Brain microvascular endothelial cell (primary cell): ENCODE results near the gene UFSP2.

Source experiments
- DNase-seq: peaks from one replicate; pipeline ENCODE4 v3.0.0-alpha.2; 2020
- H3K27ac ChIP-seq: fragments of 250-450 bp; sonication (Bioruptor Pico); 2 replicates; pipeline ENCODE4 v1.5.1; 2020; ENCODE audit warnings: mild to moderate bottlenecking, moderate library complexity
- H3K27me3 ChIP-seq: fragments of 250-450 bp; sonication (Bioruptor Pico); replicated peaks from 2 replicates; pipeline ENCODE4 v1.5.1; 2020; ENCODE audit warnings: mild to moderate bottlenecking
- H3K36me3 ChIP-seq: fragments of 250-450 bp; sonication (Bioruptor Pico); replicated peaks from 2 replicates; pipeline ENCODE4 v1.5.1; 2020; ENCODE audit warnings: mild to moderate bottlenecking
- H3K4me3 ChIP-seq: 2 replicates; pipeline ENCODE4 v1.5.1; 2011; ENCODE audit warnings: low read depth, mild to moderate bottlenecking, control low read depth, low read length, moderate library complexity
- in situ Hi-C: cut with HindIII; loops from 2 replicates; pipeline ENCODE4 v1.10.0; 2017; ENCODE audit warnings: low sequenced_read_pairs, low pct_ligation_motif_present
- TF ChIP-seq, protein P1 (sequence below): IDR thresholded peaks from 2 replicates; pipeline ENCODE4 v1.5.1; 2011; ENCODE audit warnings: low read depth, mild to moderate bottlenecking, moderate library complexity, low read length, control low read depth, inconsistent platforms; ENCODE audit errors: missing control alignments

The UFSP2 gene

GRCh38 chr4:185469580-185470154, 43.9 kb upstream of the UFSP2 start:
- in situ Hi-C loops: no loop called here
- no peak for DNase-seq
- Histone ChIP-seq H3K36me3 (no peaks in the 10 kb centered on the region), H3K4me3 (no peak overlapping the region), H3K27me3 (peaks cover 2% of the 10 kb centered on the region), H3K27ac (no peak overlapping the region)
- TF ChIP-seq, protein P1, sequence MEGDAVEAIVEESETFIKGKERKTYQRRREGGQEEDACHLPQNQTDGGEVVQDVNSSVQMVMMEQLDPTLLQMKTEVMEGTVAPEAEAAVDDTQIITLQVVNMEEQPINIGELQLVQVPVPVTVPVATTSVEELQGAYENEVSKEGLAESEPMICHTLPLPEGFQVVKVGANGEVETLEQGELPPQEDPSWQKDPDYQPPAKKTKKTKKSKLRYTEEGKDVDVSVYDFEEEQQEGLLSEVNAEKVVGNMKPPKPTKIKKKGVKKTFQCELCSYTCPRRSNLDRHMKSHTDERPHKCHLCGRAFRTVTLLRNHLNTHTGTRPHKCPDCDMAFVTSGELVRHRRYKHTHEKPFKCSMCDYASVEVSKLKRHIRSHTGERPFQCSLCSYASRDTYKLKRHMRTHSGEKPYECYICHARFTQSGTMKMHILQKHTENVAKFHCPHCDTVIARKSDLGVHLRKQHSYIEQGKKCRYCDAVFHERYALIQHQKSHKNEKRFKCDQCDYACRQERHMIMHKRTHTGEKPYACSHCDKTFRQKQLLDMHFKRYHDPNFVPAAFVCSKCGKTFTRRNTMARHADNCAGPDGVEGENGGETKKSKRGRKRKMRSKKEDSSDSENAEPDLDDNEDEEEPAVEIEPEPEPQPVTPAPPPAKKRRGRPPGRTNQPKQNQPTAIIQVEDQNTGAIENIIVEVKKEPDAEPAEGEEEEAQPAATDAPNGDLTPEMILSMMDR: no peak

GRCh38 chr4:185468999-185469398, 43.2 kb upstream of the UFSP2 start:
- H3K4me3 ChIP-seq: no peak overlapping the region
- H3K27me3 ChIP-seq: peaks cover 2% of the 10 kb centered on the region
- DNase-seq: no peak
- H3K27ac ChIP-seq: no peak overlapping the region
- no peaks in the 10 kb centered on the region for H3K36me3 ChIP-seq
- TF ChIP-seq, protein P1: no peak
- in situ Hi-C loops: no loop called here

DNA sequence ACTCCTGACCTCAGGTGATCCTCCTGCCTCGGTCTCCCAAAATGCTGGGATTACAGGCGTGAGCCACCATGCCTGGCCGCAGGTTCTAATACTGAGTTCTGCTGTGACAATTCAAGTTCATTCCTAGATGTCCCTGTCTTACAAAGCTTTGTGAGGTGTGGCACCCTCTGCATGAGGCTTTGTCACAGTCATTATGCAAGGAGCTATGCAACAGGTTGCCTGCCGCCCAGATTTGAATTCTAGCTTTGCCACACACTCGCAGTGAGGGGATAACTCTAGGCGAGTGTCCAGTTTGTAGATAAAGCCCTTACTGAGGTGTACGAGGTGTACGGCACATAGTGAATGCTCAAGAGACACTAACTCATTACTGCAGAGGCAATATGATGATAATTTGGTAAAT, 42.2 kb upstream of the UFSP2 start:
- TF ChIP-seq, protein P1: no peak
- in situ Hi-C loops: no loop called here
- H3K27ac ChIP-seq: no peak overlapping the region
- H3K4me3 ChIP-seq: no peak overlapping the region
- DNase-seq: no peak
- H3K36me3 ChIP-seq: no peaks in the 10 kb centered on the region
- H3K27me3 ChIP-seq: peaks cover 2% of the 10 kb centered on the region

DNA sequence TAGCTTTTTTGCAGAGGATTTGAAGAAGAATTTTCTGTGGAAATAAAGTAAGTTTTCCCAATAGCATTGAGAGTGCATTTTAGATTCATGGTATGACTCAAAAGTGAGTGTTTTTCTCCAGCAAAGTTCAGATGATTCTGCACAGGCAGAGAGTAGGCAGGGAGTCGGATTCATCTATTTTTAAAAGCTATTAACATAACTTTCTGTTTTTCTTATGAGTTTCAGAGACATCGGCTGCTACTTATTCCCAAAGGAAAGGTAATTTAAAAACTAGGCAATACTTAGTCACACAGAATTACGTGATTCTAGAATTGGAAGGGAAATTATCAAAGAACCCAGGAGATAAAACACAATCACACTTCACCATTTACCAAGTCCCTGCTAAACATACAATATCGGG, 41.3 kb upstream of the UFSP2 start:
- TF ChIP-seq, protein P1: no peak
- Histone ChIP-seq H3K27ac (no peak overlapping the region), H3K27me3 (peaks cover 2% of the 10 kb centered on the region), H3K4me3 (peak overlapping the region; percentile 15), H3K36me3 (no peaks in the 10 kb centered on the region)
- peak; percentile 3 for DNase-seq
- in situ Hi-C loops: no loop called here

- no peaks in the 10 kb centered on the region for H3K36me3 ChIP-seq
- peaks cover 2% of the 10 kb centered on the region for H3K27me3 ChIP-seq
- in situ Hi-C loops: no loop called here
- no peak overlapping the region for H3K4me3 ChIP-seq
- H3K27ac ChIP-seq: no peak overlapping the region
- DNase-seq: no peak
- TF ChIP-seq, protein P1: no peak
Observed at GRCh38 chr4:185465707-185466106, 39.9 kb upstream of the UFSP2 start.

DNA sequence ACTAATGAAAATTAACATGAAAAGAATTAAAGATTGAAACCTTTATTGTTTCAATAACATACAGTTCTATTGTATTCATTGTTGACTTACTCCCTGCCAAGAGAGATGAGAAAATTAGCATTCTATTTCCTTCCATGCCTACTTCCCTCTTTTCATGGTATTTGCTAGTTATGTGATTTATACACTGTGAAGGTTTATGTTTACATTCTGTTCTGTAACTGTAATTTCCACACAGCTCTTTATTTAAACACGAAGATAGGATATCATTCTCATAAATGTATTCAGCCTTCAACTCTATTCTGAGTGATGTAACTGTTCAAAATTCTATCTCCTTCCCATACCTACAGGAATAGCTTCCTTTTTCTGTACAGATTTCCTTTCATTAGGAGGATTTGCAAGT, 39.1 kb upstream of the UFSP2 start:
- no peak for DNase-seq
- in situ Hi-C loops: no loop called here
- TF ChIP-seq, protein P1: no peak
- H3K4me3 ChIP-seq: no peak overlapping the region
- H3K27me3 ChIP-seq: peaks cover 2% of the 10 kb centered on the region
- H3K36me3 ChIP-seq: no peaks in the 10 kb centered on the region
- H3K27ac ChIP-seq: no peak overlapping the region
